ENCODE data around the gene KRTAP10-12. TPM values are rescaled to one million over a fixed set of nuclear protein-coding genes. Genes with fewer than 3 reads are reported as not detected.

Gene KRTAP10-12
- total RNA-seq, 1 experiment from 2014 or later = not detected

DNA sequence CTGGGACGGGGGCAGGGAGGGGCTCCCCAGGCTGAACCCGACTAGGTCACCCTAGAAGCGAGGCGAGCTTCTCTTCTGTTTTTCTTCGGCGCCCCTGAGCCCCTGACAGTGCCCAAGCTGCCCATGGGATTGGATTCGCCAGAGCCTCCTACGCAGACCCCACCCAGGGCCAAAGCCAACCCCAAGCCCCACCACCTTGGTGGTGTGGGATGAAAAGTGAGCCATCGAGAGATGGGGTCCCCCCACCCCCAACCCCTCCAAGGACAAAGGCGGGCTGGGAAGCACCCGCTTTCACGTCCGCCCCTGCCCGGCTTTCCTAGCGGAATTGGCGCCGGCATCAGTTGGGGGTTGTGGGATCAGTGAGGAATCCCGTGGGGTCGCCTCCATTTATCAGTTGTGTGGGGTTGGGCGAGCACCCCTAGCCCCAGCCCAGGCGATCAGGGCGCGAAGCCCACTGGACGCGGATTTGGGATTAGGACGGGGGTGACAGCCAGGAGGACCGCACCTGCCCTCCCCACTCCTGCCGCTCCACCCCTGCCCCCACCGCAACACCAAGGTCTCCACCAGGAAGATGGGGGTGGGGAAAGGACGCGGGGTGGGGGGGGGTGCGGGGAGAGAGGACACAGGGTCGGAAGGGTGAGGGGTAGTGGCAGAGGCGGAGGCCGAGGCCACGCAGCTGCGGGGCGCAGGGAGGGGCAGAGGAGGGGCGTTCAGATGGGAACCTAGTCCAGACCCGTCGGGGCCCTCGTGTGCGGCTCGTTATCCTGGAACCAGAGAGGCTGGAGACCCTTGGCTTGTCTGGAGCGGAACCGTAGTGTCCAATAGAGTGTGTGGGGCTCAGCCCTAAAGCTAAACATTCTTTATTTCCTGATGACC lies 10.0 kb downstream of the KRTAP10-12 start:
- POLR2A ChIA-PET = no interaction called here

DNA sequence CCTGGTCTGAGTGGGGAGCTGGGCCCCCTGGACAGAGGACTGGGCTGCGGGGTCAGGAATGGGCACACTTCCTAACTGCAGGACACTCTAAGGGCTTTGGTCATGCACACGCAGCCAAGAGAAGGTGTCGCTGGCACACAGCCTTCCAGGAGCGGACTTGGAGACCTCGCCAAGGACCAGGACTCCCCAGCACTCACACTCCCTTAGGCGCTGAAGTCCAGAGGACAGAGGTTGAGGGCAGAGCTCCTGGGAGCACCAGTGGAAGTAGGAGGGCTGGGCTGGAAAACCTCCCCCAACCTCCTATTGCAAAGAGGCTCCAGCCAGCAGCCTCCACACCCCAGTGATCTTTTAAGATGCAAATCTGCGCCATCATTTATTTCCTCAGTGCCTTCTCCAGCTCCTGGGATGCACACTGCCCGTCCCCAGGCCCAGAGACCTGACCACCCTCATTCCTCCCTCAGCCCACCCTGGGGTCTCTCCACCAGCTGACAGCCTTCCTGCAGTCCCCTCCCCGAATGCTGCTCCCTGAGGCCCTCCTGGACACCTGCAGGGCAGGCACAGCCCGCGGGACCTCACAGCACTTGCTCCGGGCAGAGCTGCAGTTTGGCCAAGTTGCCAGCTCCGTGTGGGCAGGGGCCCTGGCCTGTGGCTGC lies 11.4 kb downstream of the KRTAP10-12 start:
- Mint-ChIP-seq H3K4me3 (peak overlapping the region; percentile 75), H3K27me3 (ENCODE audit: low read depth) (peaks cover 76% of the 10 kb centered on the region), H3K27ac (0 out of 2 replicates have a peak overlapping the region, but pooled peaks have one; percentile 49), H3K9me3 (no peaks in the 10 kb centered on the region), H3K4me1 (peaks cover 76% of the 10 kb centered on the region), H3K36me3 (no peaks in the 10 kb centered on the region)
- TF ChIP-seq ZNF263 (CRISPR knock-in tag; IDR thresholded peaks at IDR 0.05; ENCODE audit: low read depth) (peak; percentile 72; the same call in 1 of the 2 replicates), SOX15 (CRISPR knock-in tag; IDR thresholded peaks at IDR 0.05) (no peak), MXD4 (CRISPR knock-in tag; IDR thresholded peaks at IDR 0.05; ENCODE audit: borderline replicate concordance) (no peak), ZNF121 (CRISPR knock-in tag; IDR thresholded peaks at IDR 0.05) (no peak), ZNF423 (CRISPR knock-in tag; IDR thresholded peaks at IDR 0.05) (peak; percentile 74), JUN (CRISPR knock-in tag; IDR thresholded peaks at IDR 0.05) (no peak), MYBL2 (CRISPR knock-in tag; IDR thresholded peaks at IDR 0.05) (no peak), KAT7 (CRISPR knock-in tag; IDR thresholded peaks at IDR 0.05; ENCODE audit: borderline replicate concordance) (0 out of 2 replicates have a peak, but pooled peaks have one; percentile 59), ZNF317 (CRISPR knock-in tag; IDR thresholded peaks at IDR 0.05; ENCODE audit: borderline replicate concordance, low read depth) (no peak), ZNF396 (CRISPR knock-in tag; IDR thresholded peaks at IDR 0.05; ENCODE audit: borderline replicate concordance) (no peak), ZNF232 (CRISPR knock-in tag; IDR thresholded peaks at IDR 0.05) (no peak), RORB (CRISPR knock-in tag; IDR thresholded peaks at IDR 0.05) (no peak), ESRRA (CRISPR knock-in tag; IDR thresholded peaks at IDR 0.05; ENCODE audit: borderline replicate concordance) (no peak), TCF7 (CRISPR knock-in tag; IDR thresholded peaks at IDR 0.05; ENCODE audit: low read depth) (no peak)
- TF ChIP-seq, protein P1, sequence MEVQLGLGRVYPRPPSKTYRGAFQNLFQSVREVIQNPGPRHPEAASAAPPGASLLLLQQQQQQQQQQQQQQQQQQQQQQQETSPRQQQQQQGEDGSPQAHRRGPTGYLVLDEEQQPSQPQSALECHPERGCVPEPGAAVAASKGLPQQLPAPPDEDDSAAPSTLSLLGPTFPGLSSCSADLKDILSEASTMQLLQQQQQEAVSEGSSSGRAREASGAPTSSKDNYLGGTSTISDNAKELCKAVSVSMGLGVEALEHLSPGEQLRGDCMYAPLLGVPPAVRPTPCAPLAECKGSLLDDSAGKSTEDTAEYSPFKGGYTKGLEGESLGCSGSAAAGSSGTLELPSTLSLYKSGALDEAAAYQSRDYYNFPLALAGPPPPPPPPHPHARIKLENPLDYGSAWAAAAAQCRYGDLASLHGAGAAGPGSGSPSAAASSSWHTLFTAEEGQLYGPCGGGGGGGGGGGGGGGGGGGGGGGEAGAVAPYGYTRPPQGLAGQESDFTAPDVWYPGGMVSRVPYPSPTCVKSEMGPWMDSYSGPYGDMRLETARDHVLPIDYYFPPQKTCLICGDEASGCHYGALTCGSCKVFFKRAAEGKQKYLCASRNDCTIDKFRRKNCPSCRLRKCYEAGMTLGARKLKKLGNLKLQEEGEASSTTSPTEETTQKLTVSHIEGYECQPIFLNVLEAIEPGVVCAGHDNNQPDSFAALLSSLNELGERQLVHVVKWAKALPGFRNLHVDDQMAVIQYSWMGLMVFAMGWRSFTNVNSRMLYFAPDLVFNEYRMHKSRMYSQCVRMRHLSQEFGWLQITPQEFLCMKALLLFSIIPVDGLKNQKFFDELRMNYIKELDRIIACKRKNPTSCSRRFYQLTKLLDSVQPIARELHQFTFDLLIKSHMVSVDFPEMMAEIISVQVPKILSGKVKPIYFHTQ (CRISPR knock-in tag; IDR thresholded peaks at IDR 0.05) = no peak
- TF ChIP-seq, protein P2, sequence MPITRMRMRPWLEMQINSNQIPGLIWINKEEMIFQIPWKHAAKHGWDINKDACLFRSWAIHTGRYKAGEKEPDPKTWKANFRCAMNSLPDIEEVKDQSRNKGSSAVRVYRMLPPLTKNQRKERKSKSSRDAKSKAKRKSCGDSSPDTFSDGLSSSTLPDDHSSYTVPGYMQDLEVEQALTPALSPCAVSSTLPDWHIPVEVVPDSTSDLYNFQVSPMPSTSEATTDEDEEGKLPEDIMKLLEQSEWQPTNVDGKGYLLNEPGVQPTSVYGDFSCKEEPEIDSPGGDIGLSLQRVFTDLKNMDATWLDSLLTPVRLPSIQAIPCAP (CRISPR knock-in tag; IDR thresholded peaks at IDR 0.05) = no peak
- TF ChIP-seq, protein P3, sequence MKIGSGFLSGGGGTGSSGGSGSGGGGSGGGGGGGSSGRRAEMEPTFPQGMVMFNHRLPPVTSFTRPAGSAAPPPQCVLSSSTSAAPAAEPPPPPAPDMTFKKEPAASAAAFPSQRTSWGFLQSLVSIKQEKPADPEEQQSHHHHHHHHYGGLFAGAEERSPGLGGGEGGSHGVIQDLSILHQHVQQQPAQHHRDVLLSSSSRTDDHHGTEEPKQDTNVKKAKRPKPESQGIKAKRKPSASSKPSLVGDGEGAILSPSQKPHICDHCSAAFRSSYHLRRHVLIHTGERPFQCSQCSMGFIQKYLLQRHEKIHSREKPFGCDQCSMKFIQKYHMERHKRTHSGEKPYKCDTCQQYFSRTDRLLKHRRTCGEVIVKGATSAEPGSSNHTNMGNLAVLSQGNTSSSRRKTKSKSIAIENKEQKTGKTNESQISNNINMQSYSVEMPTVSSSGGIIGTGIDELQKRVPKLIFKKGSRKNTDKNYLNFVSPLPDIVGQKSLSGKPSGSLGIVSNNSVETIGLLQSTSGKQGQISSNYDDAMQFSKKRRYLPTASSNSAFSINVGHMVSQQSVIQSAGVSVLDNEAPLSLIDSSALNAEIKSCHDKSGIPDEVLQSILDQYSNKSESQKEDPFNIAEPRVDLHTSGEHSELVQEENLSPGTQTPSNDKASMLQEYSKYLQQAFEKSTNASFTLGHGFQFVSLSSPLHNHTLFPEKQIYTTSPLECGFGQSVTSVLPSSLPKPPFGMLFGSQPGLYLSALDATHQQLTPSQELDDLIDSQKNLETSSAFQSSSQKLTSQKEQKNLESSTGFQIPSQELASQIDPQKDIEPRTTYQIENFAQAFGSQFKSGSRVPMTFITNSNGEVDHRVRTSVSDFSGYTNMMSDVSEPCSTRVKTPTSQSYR (CRISPR knock-in tag; IDR thresholded peaks at IDR 0.05) = peak; percentile 78
- TF ChIP-seq, protein P4, sequence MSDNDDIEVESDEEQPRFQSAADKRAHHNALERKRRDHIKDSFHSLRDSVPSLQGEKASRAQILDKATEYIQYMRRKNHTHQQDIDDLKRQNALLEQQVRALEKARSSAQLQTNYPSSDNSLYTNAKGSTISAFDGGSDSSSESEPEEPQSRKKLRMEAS (CRISPR knock-in tag; IDR thresholded peaks at IDR 0.05) = peak; percentile 49
- CTCF ChIA-PET = interaction anchor here (1.3 to 3.7 kb wide), 3 partner anchors 10 to 85 kb away, joined by 3 to 21 read pairs (median 6); no protein-coding TSS in a partner anchor
- peak; percentile 8 for ATAC-seq
- no peak for DNase-seq (ENCODE audit: low spot score)
- POLR2A ChIA-PET = interaction anchor here (0.7 to 1.3 kb wide), 3 partner anchors 41 to 60 kb away, joined by 3 to 4 read pairs (median 3); no protein-coding TSS in a partner anchor

More for the DNA sequence above, 10.0 kb downstream of the KRTAP10-12 start:
- no peak for TF ChIP-seq TP53 (CRISPR knock-in tag; IDR thresholded peaks at IDR 0.05)
- TF ChIP-seq RELA (CRISPR knock-in tag; IDR thresholded peaks at IDR 0.05; ENCODE audit: borderline replicate concordance) = no peak
- TF ChIP-seq ZNF396 (CRISPR knock-in tag; IDR thresholded peaks at IDR 0.05; ENCODE audit: borderline replicate concordance) = no peak
- TF ChIP-seq ETV6 (CRISPR knock-in tag; IDR thresholded peaks at IDR 0.05) = no peak
- TF ChIP-seq, protein P5, sequence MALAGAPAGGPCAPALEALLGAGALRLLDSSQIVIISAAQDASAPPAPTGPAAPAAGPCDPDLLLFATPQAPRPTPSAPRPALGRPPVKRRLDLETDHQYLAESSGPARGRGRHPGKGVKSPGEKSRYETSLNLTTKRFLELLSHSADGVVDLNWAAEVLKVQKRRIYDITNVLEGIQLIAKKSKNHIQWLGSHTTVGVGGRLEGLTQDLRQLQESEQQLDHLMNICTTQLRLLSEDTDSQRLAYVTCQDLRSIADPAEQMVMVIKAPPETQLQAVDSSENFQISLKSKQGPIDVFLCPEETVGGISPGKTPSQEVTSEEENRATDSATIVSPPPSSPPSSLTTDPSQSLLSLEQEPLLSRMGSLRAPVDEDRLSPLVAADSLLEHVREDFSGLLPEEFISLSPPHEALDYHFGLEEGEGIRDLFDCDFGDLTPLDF (CRISPR knock-in tag; IDR thresholded peaks at IDR 0.05) = no peak
- TF ChIP-seq, protein P6, sequence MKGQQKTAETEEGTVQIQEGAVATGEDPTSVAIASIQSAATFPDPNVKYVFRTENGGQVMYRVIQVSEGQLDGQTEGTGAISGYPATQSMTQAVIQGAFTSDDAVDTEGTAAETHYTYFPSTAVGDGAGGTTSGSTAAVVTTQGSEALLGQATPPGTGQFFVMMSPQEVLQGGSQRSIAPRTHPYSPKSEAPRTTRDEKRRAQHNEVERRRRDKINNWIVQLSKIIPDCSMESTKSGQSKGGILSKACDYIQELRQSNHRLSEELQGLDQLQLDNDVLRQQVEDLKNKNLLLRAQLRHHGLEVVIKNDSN (CRISPR knock-in tag; IDR thresholded peaks at IDR 0.05) = no peak
- no peak for TF ChIP-seq RORB (CRISPR knock-in tag; IDR thresholded peaks at IDR 0.05)
- no peak for TF ChIP-seq ZNF232 (CRISPR knock-in tag; IDR thresholded peaks at IDR 0.05)
- TF ChIP-seq FOXJ3 (CRISPR knock-in tag; IDR thresholded peaks at IDR 0.05; ENCODE audit: borderline replicate concordance) = no peak
- TF ChIP-seq SOX15 (CRISPR knock-in tag; IDR thresholded peaks at IDR 0.05) = no peak
- TF ChIP-seq EMX1 (CRISPR knock-in tag; IDR thresholded peaks at IDR 0.05) = no peak
- CTCF ChIA-PET = interaction anchor here (1.0 to 1.1 kb wide), 3 partner anchors 9 to 87 kb away, joined by 3 to 6 read pairs (median 4); partner anchors contain the start of gene KRTAP10-12
- ATAC-seq (peak; percentile 5), DNase-seq (ENCODE audit: low spot score) (no peak)
- peaks cover 78% of the 10 kb centered on the region for H3K4me1 Mint-ChIP-seq
- H3K27me3 Mint-ChIP-seq (ENCODE audit: low read depth) = peaks cover 63% of the 10 kb centered on the region
- peak overlapping the region; percentile 75 for H3K4me3 Mint-ChIP-seq
- H3K9me3 Mint-ChIP-seq = no peaks in the 10 kb centered on the region
- no peaks in the 10 kb centered on the region for H3K36me3 Mint-ChIP-seq
- H3K27ac Mint-ChIP-seq = peak overlapping the region; percentile 100
